ENCODE data around the gene FBXL16. TPM values are rescaled to one million over a fixed set of nuclear protein-coding genes. Genes with fewer than 3 reads are reported as not detected.

FBXL16 gene
- total and polyA plus RNA-seq, 2 of the 13 experiments (the other 11 are each of a cell fraction or from before 2014, with no cell fraction given) = 0.22 to 2.0 TPM

GRCh38 chr16:647173-647902 lies 58.3 kb downstream of the FBXL16 start (continued):
- no peak for TF ChIP-seq DBP (CRISPR knock-in tag; IDR thresholded peaks at IDR 0.05; ENCODE audit: not compliant biosample characterization)
- peak; percentile 7; the same call in 1 of the 2 replicates for TF ChIP-seq AKAP8 (CRISPR knock-in tag; IDR thresholded peaks at IDR 0.05)
- TF ChIP-seq AGO1 (IDR thresholded peaks at IDR 0.05; ENCODE audit: low read depth, low read length, poor library complexity, severe bottlenecking) = peak; percentile 94
- peak; percentile 16 for TF ChIP-seq AGO2 (optimal IDR thresholded peaks at IDR 0.05; ENCODE audit: low read depth, low read length)
- TF ChIP-seq ZIK1 (CRISPR knock-in tag; IDR thresholded peaks at IDR 0.05; ENCODE audit: borderline replicate concordance, low read depth) = no peak

GRCh38 chr16:646679-647172 lies 58.9 kb downstream of the FBXL16 start:
- Histone ChIP-seq H3K9ac (ENCODE audit: insufficient read depth, low read depth, low read length) (no peak overlapping the region), H3K36me3 (replicated peaks in 1 of 2; ENCODE audit: control insufficient read depth in 1 of 2, insufficient read depth in 2 of 2, low read length in 2 of 2) (no peaks in the 10 kb centered on the region), H3K4me3 (replicated peaks in 1 of 3; ENCODE audit: insufficient read depth in 1 of 3, low read depth in 2 of 3, low read length in 3 of 3) (no peak overlapping the region), H3K9me3 (ENCODE audit: low read length) (no peaks in the 10 kb centered on the region), H3K4me1 (ENCODE audit: insufficient read depth, low read length) (peaks cover 76% of the 10 kb centered on the region), H4K20me1 (ENCODE audit: insufficient read depth, low read length) (peaks cover 4% of the 10 kb centered on the region; the same call in 1 of the 2 replicates), H3K79me2 (ENCODE audit: insufficient read depth, low read length) (peaks cover 31% of the 10 kb centered on the region), H3K27me3 (ENCODE audit: control insufficient read depth in 1 of 2, insufficient read depth in 2 of 2, low read length in 2 of 2) (no peaks in the 10 kb centered on the region), H3K4me2 (ENCODE audit: low read depth, low read length) (no peak overlapping the region), H2AFZ (ENCODE audit: low read length) (no peak overlapping the region), H3K27ac (ENCODE audit: extremely low read length, insufficient read depth, low read length) (peak overlapping the region; percentile 62)
- ChIA-PET POLR2A (interaction anchor here (1.8 kb wide), 1 partner anchor 33 kb away, joined by 15 read pairs; the partner anchor contains the start of gene STUB1), CTCF (ENCODE audit: low intra/inter-chr PET ratio, low total read pairs) (no interaction called here)
- intact Hi-C loops (cut with micrococcal nuclease; ENCODE audit: unreplicated experiment) (loop anchor here (10.0 kb wide), 1 partner anchor 62 kb away; no protein-coding TSS in a partner anchor), in situ Hi-C loops (cut with HindIII; ENCODE audit: extremely low pct_ligation_motif_present, low pct_unique_long_range_greater_than_20kb) (no loop called here)
- 94% methylated on average over 9 of the region's 22 CpGs for WGBS (ENCODE audit: low lambda C conversion rate)
- no peak for DNase-seq (ENCODE audit: low spot score)
- no peak for ATAC-seq
- no peak for FAIRE-seq
- no TSS peak for BruUV-seq (replicated peaks)
- TF ChIP-seq ZNF704 (CRISPR knock-in tag; IDR thresholded peaks at IDR 0.05; ENCODE audit: borderline replicate concordance) = no peak
- TF ChIP-seq RBFOX2 (IDR thresholded peaks at IDR 0.05; ENCODE audit: low read depth, low read length) = peak; percentile 29; the same call in 1 of the 2 replicates
- TF ChIP-seq ZFP1 (CRISPR knock-in tag; IDR thresholded peaks at IDR 0.05) = no peak
- no peak for TF ChIP-seq THRA (CRISPR knock-in tag; IDR thresholded peaks at IDR 0.05; ENCODE audit: borderline replicate concordance)
- TF ChIP-seq ZNF687 (CRISPR knock-in tag; IDR thresholded peaks at IDR 0.05) = no peak
- TF ChIP-seq TFAP4 (IDR thresholded peaks at IDR 0.05; ENCODE audit: borderline replicate concordance, low read depth) = no peak
- no peak for TF ChIP-seq ZNF577 (CRISPR knock-in tag; IDR thresholded peaks at IDR 0.05; ENCODE audit: borderline replicate concordance, low read depth)
